NCI-H187 treated with DMSO at 0.1 percent for 48 hours (cell line): ENCODE measurements around the gene PACS1.

Source experiments
- DNase-seq: peaks from one replicate; lab custom pipeline; 2025; lab: John Stamatoyannopoulos, UW

The PACS1 gene

GRCh38 chr11:66290330-66290621, 220.2 kb downstream of the PACS1 start:
- DNase-seq, result no peak

DNA sequence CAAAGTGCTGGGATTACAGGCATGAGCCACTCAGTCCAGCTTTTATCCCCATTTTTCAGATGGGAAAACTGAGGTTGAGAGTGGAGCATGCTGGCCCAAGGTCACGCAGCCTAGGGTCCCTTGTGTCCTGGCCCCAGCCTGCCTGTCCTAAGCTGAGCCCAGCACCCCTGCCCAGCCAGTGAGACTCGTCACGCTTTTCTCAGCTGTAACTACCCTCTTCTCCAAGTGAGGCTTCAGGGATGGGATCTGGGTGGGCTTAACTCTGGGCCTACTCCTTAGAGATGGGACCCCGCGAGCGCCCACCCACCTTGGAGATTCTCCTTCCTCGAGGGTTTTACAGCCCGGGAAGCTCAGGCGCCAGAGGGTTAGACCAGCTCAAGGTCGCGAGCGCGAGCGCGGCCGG, 221.2 kb downstream of the PACS1 start:
- DNase-seq, result no peak

DNA sequence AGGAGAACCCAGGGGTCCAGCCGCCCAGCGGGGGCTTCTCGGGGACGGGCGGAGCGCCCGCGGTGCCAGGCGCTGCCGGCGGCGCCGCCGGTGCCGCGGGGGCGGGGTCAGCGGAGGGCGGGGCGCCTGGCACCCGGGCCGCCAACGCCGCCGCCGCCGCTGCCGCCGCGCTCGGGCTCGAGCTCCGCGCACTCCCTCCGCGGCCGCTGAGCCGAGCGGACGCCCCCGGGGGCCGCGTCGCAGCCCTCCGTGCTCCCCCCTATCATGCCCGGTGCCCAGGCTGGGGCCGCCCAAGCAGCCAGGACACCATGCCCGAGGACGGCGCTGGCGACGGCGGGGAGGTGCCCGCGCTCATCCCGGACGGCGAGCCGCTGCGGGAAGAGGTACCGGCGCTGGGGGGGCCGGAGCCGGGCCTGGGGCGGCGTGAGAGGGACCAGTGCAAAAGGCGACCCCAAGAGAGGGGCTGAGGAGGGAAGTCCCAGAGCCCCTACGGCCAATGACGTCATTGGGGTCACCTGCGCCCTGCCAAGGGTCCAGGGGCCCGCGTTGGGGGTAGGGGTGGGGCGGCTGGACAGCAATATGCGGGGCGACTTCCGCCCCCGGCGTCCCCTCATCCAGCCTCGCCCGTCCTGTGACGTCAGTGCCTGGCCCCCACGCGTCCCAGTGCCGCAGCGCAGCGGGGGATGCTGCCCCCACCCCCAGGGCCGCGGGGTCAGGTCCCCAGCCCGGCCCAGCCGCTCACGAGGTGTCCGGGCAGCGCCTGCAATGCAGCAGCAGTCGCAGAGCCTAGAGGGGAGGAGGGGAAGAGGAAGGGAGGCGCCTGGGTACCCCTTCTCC, 221.9 kb downstream of the PACS1 start, which contains the start of gene TMEM151A:
TMEM151A (plus strand) TSS at position 189 of the 837 bp plus-strand sequence; CDS start at position 309, 120 bp downstream.
- no peak for DNase-seq

DNA sequence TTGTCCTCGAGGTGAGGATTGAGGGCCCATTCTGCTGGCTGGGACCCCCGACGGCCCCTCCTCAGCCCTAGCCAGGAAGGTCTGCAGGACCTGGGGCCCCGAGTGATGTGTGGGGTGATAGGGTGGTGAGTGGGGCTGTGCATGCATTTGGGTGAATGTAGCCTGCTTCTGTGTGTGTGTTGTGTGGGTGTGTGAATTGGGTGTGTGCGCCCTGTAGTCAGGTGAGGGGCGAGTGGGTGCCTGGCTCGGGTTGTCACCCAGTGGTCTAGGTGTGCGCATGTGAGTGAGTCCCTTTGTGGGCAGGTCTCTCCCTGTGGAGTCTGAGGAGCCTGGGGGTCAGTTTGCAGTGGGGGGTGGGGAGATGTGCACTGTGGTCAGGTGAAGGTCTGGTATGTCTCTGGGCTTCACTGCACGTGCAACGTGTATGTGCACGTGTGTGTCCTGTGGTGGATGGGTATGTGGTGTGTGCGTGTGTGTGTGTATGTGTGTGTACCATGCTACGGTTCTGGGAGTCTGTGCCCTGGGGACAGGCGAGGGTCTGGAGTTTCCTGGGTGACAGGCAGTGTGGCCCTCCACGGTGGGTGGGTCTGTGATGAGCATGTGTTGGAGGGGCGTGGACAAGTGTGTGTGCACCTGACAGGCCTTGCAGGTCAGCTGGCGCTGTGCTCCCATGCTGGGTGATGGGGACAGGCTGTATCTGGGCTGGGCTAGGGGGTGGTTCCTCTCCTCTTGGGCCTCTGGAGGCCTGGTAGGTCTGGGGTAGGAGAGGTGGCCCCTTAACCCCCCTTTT, 222.7 kb downstream of the PACS1 start:
- DNase-seq, result no peak

GRCh38 chr11:66293352-66293751, 223.3 kb downstream of the PACS1 start:
- DNase-seq, result no peak

DNA sequence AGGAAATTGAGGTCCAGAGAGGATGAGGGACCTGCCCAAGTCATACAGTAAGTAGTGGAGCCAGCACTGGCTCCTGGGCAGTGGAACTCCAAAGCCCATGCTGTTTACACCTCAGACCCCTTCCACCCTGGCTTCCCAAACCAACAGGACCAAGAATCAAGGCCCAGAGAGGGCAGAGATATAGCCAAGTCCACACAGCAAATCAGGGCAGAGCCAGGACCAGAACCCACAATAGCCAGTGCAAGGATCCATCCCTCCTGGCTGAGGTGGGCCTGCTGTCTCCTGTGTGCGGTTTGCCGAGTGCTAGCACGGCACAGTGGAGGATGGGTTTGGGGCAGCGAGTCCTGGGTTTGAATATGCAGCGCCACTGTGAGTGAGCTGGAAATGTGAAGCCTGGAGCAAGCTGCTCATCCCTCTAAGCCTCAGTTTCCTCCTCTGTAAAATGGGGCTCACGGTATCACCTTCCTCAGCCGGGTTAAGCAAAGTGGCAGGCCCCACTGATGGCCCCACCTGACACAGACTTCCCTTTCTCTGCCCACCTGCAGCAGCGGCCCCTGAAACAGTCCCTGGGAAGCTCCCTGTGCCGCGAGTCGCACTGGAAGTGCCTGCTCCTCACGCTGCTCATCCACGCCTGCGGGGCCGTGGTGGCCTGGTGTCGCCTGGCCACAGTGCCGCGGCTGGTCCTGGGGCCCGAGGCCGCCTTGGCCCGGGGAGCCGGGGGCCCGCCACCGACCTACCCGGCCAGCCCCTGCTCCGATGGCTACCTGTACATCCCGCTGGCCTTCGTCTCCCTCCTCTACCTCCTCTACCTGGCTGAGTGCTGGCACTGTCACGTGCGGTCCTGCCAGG, 223.9 kb downstream of the PACS1 start:
- no peak for DNase-seq
